Measurements from ENCODE around the gene KIF5A.

KIF5A gene

GRCh38 chr12:57622293-57623245, 72.7 kb downstream of the KIF5A start:
- DNase-seq = no peak

GRCh38 chr12:57623385-57623784, 73.5 kb downstream of the KIF5A start:
- no peak for DNase-seq

- no peak for DNase-seq
Measured at GRCh38 chr12:57623811-57624390, 74.1 kb downstream of the KIF5A start.

- no peak for DNase-seq
Measured at GRCh38 chr12:57624441-57625220, 74.8 kb downstream of the KIF5A start.

- DNase-seq = no peak
Measured at GRCh38 chr12:57625261-57626032, 75.6 kb downstream of the KIF5A start.

- DNase-seq = no peak
Measured at GRCh38 chr12:57626111-57626920, 76.5 kb downstream of the KIF5A start.

GRCh38 chr12:57626921-57627445, 77.1 kb downstream of the KIF5A start:
- DNase-seq = no peak

- no peak for DNase-seq
Measured at GRCh38 chr12:57627501-57628279, 77.8 kb downstream of the KIF5A start.

- DNase-seq = no peak
Measured at GRCh38 chr12:57628280-57629191, 78.7 kb downstream of the KIF5A start.

GRCh38 chr12:57629897-57630471, 80.1 kb downstream of the KIF5A start:
- no peak for DNase-seq

- DNase-seq = no peak
Measured at GRCh38 chr12:57630891-57631433, 81.1 kb downstream of the KIF5A start.

- DNase-seq = no peak
Measured at GRCh38 chr12:57631566-57632072, 81.8 kb downstream of the KIF5A start.

- DNase-seq = no peak
Measured at GRCh38 chr12:57632073-57632957, 82.5 kb downstream of the KIF5A start.

GRCh38 chr12:57632958-57633840, 83.4 kb downstream of the KIF5A start, which contains the start of gene B4GALNT1:
Gene B4GALNT1 (minus strand): TSS chr12:57633201. CDS start chr12:57632132, 1,069 bp downstream.
- peak; percentile 10 for DNase-seq

Measured in NCI-H2029 treated with DMSO at 0.1 percent for 48 hours (cell line).